ENCODE data around the gene TMEM131. TPM values are rescaled to one million over a fixed set of nuclear protein-coding genes. Genes with fewer than 3 reads are reported as not detected.
"Not testable (repeated sequence)": the region's sequence is repeated elsewhere in the genome, so short reads cannot be mapped to it uniquely, and the experiment has no call there.

Gene TMEM131
- total RNA-seq, 1 donor, result 45.1 TPM

DNA sequence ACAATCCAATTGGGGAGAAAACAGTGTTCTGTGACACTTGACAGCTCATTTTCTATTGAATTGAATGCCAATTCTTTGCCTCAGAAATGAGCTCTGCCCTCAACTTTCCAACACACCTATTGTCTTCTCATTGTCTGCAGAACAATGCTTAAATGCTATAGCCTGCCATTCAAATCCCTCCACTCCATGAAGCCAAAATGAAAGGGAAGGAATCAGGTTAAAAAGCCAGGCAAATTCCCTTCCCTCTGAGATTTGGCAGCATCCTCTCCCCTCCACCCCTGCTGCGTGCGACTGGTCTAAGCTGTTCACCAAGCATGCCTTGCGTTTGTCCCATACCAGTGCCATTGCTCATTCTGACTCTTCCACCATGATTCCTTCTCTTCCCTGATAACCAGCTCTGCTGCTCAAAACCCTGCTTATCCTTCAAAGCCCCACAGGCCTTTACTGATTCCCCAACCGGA lies 32.4 kb upstream of the TMEM131 start:
- no peak overlapping the region for H3K4me3 ChIP-seq (ENCODE audit: low read depth, low read length)
- DNase-seq (ENCODE audit: low read depth), result peak; percentile 87
- TF ChIP-seq, protein P1, sequence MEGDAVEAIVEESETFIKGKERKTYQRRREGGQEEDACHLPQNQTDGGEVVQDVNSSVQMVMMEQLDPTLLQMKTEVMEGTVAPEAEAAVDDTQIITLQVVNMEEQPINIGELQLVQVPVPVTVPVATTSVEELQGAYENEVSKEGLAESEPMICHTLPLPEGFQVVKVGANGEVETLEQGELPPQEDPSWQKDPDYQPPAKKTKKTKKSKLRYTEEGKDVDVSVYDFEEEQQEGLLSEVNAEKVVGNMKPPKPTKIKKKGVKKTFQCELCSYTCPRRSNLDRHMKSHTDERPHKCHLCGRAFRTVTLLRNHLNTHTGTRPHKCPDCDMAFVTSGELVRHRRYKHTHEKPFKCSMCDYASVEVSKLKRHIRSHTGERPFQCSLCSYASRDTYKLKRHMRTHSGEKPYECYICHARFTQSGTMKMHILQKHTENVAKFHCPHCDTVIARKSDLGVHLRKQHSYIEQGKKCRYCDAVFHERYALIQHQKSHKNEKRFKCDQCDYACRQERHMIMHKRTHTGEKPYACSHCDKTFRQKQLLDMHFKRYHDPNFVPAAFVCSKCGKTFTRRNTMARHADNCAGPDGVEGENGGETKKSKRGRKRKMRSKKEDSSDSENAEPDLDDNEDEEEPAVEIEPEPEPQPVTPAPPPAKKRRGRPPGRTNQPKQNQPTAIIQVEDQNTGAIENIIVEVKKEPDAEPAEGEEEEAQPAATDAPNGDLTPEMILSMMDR (IDR thresholded peaks at IDR 0.05; ENCODE audit: insufficient read depth, low read length), result no peak

DNA sequence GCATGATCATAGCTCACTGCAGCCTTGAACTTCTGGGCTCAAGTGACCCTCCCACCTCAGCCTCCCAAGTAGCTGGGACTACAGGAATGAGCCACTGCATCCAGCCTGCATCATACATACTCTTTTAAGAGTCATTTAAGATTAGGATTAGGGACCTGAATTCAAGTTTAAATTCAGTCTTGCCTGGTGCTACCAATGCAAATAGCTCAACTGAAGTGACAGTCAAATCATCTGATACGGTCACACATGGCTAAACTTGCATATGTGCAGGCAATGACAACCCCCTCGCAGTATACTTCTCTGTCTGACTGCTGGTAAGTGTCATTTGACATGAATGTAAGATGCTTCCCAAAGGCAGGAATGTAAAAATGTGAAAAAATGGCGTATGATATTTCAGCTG lies 31.8 kb upstream of the TMEM131 start:
- H3K4me3 ChIP-seq (ENCODE audit: low read depth, low read length), result no peak overlapping the region
- no peak for DNase-seq (ENCODE audit: low read depth)
- TF ChIP-seq, protein P1 (IDR thresholded peaks at IDR 0.05; ENCODE audit: insufficient read depth, low read length), result no peak

DNA sequence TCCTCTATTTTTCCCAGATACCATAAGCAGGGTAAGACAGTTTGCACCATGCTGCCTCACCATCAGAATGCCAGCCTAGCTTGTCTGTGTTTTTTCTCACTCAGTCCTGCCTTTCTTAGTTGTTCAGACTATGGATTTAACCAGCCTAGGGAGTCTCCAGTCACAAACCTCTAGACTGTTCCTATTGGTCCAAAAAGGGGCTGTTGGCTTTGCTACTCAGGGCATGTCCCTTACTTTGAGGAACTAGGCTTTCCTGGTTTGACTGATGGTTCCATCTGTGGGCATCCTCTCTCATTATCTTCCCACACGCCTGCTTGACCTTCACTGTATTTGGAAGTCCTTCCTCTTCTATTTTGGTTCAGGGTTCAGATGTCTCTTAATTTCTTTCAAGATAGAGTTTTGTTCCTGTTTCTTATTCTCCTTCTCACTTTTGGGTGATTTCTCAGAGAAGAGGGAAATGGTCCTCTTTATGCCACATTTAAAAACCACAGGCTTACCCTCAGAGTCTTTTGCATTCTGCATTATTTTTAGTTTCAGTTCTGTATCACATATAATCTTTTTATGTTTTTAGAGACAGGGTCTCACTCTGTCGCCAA lies 31.3 kb upstream of the TMEM131 start:
- DNase-seq (ENCODE audit: low read depth), result no peak
- no peak overlapping the region for H3K4me3 ChIP-seq (ENCODE audit: low read depth, low read length)
- TF ChIP-seq, protein P1 (IDR thresholded peaks at IDR 0.05; ENCODE audit: insufficient read depth, low read length), result no peak

DNA sequence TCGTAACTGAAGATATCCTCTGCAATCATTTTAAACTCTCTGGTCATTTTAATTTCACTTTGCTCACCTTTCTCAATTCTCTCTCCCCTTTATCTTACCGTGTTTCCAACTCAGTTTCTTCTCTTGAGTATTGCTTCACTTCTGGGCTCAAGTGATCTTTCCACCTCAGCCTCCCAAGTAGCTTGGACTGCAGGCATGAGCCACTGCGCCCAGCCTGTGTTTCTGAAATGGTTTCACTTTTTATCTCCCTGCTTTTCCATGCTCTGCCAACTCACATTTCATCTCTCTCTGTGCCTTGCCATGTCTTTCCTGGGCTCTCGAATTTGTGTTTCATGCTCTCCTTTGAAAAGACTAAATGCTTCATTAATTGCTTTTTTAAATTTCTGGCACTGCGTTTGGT lies 30.5 kb upstream of the TMEM131 start:
- DNase-seq (ENCODE audit: low read depth), result peak; percentile 45
- H3K4me3 ChIP-seq (ENCODE audit: low read depth, low read length), result peak overlapping the region; percentile 18
- TF ChIP-seq, protein P1 (IDR thresholded peaks at IDR 0.05; ENCODE audit: insufficient read depth, low read length), result no peak

DNA sequence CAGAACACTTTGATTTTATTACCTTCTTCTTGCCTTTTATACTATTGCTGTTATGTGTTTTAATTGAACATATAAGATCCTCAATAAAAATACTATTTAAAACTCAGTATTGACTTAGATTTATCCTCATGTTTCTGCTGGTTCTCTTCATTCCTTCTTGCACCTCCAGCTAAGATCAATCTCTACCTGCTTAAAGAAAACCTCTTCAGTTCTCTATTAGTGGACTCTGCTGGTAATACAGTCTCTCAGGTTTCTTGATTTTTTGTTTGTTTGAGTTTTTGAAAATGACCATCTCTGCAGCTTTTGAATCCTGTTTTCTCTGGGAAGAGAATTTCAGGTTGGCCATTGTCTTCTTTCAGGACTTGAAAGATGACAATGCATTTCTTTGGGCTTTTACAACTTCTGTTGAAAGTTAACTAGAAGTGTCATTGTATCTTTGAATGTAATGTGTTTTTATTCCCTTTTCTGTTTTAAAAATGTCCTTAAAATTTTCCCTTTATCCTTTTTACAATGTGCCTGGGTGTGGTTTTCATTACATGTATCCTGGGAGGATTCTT lies 29.8 kb upstream of the TMEM131 start:
- TF ChIP-seq, protein P1 (IDR thresholded peaks at IDR 0.05; ENCODE audit: insufficient read depth, low read length), result no peak
- H3K4me3 ChIP-seq (ENCODE audit: low read depth, low read length), result no peak overlapping the region
- DNase-seq (ENCODE audit: low read depth), result no peak

DNA sequence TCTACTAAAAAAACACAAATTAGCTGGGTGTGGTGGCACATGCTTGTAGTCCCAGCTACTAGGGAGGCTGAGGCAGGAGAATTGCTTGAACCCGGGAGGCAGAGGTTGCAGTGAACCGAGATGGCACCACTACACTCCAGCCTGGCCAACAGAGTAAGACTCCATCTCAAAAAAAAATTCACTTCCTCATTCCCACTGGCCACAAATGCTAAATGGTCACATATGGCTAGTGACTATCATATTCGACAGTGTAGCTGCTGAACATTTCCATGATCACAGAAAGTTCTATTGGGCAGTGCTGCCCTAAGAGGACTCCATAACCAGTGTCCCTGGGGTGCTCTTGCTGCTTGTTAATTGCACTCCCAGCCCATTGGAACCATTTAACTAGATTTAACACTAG lies 26.3 kb upstream of the TMEM131 start:
- not testable (repeated sequence) for H3K4me3 ChIP-seq (ENCODE audit: low read depth, low read length); DNase-seq (ENCODE audit: low read depth)

DNA sequence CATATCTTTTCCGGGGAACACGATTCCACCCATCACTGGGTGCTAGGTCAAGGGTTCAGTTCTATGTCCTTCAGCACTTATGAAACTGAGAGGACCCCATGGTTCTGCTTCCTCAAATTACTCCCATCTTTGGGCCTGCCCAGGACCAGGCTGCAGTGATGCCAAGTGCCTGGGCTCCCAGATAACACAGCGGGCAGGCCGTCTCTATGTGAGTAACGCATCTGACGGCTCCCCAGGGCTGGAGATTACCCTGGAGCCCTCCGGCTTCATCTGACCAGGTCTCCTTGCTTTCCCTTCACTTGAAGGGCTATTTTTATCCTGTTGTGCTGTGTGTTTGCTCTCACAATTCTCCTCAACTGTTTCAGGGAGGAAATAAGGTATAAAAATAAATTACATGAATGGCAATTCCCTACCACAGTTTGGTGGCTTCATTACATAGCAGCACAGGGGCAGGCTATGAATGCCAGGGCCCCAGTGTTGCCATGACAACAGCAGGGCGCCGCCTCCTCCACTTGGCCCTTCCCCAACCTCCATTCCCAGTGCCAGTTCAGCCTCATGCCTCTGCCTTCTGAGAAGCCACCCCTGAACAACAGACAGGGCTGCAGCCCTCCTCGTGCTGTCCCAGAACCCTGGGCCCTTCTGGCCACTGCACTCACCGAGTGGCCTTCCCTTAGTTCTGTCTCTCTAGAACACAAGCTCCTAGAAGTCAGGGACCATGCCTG lies 25.4 kb upstream of the TMEM131 start:
- H3K4me3 ChIP-seq (ENCODE audit: low read depth, low read length), result no peak overlapping the region
- TF ChIP-seq, protein P1 (IDR thresholded peaks at IDR 0.05; ENCODE audit: insufficient read depth, low read length), result no peak

More for the DNA sequence above, 25.4 kb upstream of the TMEM131 start:
- DNase-seq (ENCODE audit: low read depth), result no peak
